K562 (cell line): ENCODE measurements around the gene MGST3. TPM values are rescaled to one million over a fixed set of nuclear protein-coding genes. Genes with fewer than 3 reads are reported as not detected.

Experiments used
- ASH1L ChIP-seq: fragments of 450-650 bp; IDR thresholded peaks from 2 replicates; pipeline ENCODE4 v1.6.1; 2018; ENCODE audit warnings: borderline replicate concordance, mild to moderate bottlenecking, low read depth; ENCODE audit not compliant: partially characterized antibody
- CREM ChIP-seq: IDR thresholded peaks from 2 replicates; pipeline ENCODE4 v1.6.1; 2014; ENCODE audit warnings: antibody characterized with exemption, low read depth
- FOXJ3 ChIP-seq: sonication (generic); formaldehyde crosslinking; IDR thresholded peaks from 2 replicates; pipeline ENCODE4 v1.4.0; 2020; ENCODE audit warnings: mild to moderate bottlenecking, missing genetic modification reagents
- MCM7 ChIP-seq, 2 experiments: fragments of 450-650 bp; IDR thresholded peaks; 2 replicates each; pipeline ENCODE4 v1.6.1; 2016 to 2018
- MECOM ChIP-seq: fragments of 250-450 bp; sonication (Bioruptor Pico); IDR thresholded peaks from 2 replicates; pipeline ENCODE4 v1.8.0; 2022; ENCODE audit warnings: inconsistent platforms
- MLLT1 ChIP-seq, 2 experiments: fragments of 450-650 bp; IDR thresholded peaks; 2 replicates each; pipeline ENCODE4 v1.6.1; 2016
- MYBL2 ChIP-seq, 2 experiments: fragments of 450-650 bp in 1 of 2; sonication (generic) in 1 of 2; formaldehyde crosslinking in 1 of 2; IDR thresholded peaks; 2 replicates each; pipeline versions ENCODE4 v1.6.1 to v1.8.1; 2017 to 2022; ENCODE audit warnings: borderline replicate concordance in 1 of 2, inconsistent platforms in 1 of 2, low read depth in 1 of 2, mild to moderate bottlenecking in 1 of 2, missing genetic modification reagents in 1 of 2, moderate library complexity in 1 of 2
- MYC ChIP-seq, 2 experiments: fragments of 250-450 bp in 1 of 2; sonication (Bioruptor Pico) in 1 of 2; IDR thresholded peaks; 2 replicates each; pipeline versions ENCODE4 v1.5.1 to v1.6.1; 2012 to 2021; ENCODE audit warnings: low read depth in 2 of 2, borderline replicate concordance in 1 of 2, improper control_type of control experiment in 1 of 2, low read length in 1 of 2, mild to moderate bottlenecking in 1 of 2, moderate library complexity in 1 of 2
- NFIX ChIP-seq: fragments of 250-450 bp; sonication (Bioruptor Pico); IDR thresholded peaks from 2 replicates; pipeline ENCODE4 v1.4.0; 2020; ENCODE audit warnings: low read depth, mild to moderate bottlenecking, moderate library complexity
- NUFIP1 ChIP-seq: fragments of 450-650 bp; IDR thresholded peaks from 2 replicates; pipeline ENCODE4 v1.6.1; 2018; ENCODE audit not compliant: partially characterized antibody
- PCBP2 ChIP-seq: fragments of 200-400 bp; formaldehyde crosslinking; IDR thresholded peaks from 2 replicates; pipeline ENCODE4 v1.6.1; 2018; ENCODE audit warnings: low read length, low read depth, mild to moderate bottlenecking, moderate library complexity; ENCODE audit not compliant: poor library complexity, severe bottlenecking
- POLR2B ChIP-seq: fragments of 450-650 bp; IDR thresholded peaks from 2 replicates; pipeline ENCODE4 v1.6.1; 2018; ENCODE audit warnings: low read depth; ENCODE audit not compliant: partially characterized antibody
- POLR3A ChIP-seq: IDR thresholded peaks from 2 replicates; pipeline ENCODE4 v1.6.1; 2011; ENCODE audit warnings: borderline replicate concordance, mild to moderate bottlenecking, moderate library complexity; ENCODE audit not compliant: insufficient read length, insufficient read depth; ENCODE audit errors: extremely low read depth
- RFX1 ChIP-seq: fragments of 450-650 bp; IDR thresholded peaks from 2 replicates; pipeline ENCODE4 v1.6.1; 2016; ENCODE audit warnings: mild to moderate bottlenecking, moderate library complexity
- RUNX1 ChIP-seq: sonication (generic); IDR thresholded peaks from 2 replicates; pipeline ENCODE4 v1.6.1; 2016; ENCODE audit warnings: antibody characterized with exemption, low read depth
- SIX5 ChIP-seq, 2 experiments: IDR thresholded peaks; 2 replicates each; pipeline ENCODE4 v1.6.1; 2011; ENCODE audit warnings: low read length in 2 of 2, borderline replicate concordance in 1 of 2, low read depth in 1 of 2, mild to moderate bottlenecking in 1 of 2, moderate library complexity in 1 of 2; ENCODE audit not compliant: insufficient read depth in 1 of 2
- SMAD3 ChIP-seq: fragments of 450-650 bp; formaldehyde crosslinking; conservative IDR thresholded peaks from 2 replicates; pipeline ENCODE4 v1.4.0; 2020; ENCODE audit warnings: mild to moderate bottlenecking
- ZKSCAN1 ChIP-seq: fragments of 150-350 bp; IDR thresholded peaks from 2 replicates; pipeline ENCODE4 v1.6.1; 2016; ENCODE audit warnings: low read depth, low read length
- ZNF232 ChIP-seq: sonication (generic); formaldehyde crosslinking; IDR thresholded peaks from 2 replicates; pipeline ENCODE4 v1.8.0; 2022; ENCODE audit warnings: mild to moderate bottlenecking, missing genetic modification reagents
- ZNF449 ChIP-seq: fragments of 250-450 bp; sonication (Bioruptor Pico); IDR thresholded peaks from 2 replicates; pipeline ENCODE4 v1.8.0; 2022; ENCODE audit warnings: moderate library complexity, mild to moderate bottlenecking, inconsistent platforms
- ZNF707 ChIP-seq: fragments of 250-450 bp; sonication (Bioruptor Pico); conservative IDR thresholded peaks from 2 replicates; pipeline ENCODE4 v1.8.0; 2022; ENCODE audit warnings: inconsistent platforms, mild to moderate bottlenecking, moderate library complexity
- polyA plus RNA-seq, 8 experiments: library from polyadenylated mRNA; depleted of rRNA in 4 of 8; stranded (reverse) in 5 of 8; unstranded in 3 of 8; fragments of >200 nt; fragmentation: Nextera tagmentation in 2 of 8; fragmentation: Illumina TruSeq in 1 of 8; extraction: Ambion mirVana in 2 of 8; extraction: Trizol in 1 of 8; gene quantifications; 2 replicates each; pipeline versions ENCODE4 v1.2.1 to v1.2.3, GENCODE V29; 2011 to 2014; ENCODE audit warnings: inconsistent platforms in 1 of 8, missing spikeins in 1 of 8
- total RNA-seq, 7 experiments: library from RNA; depleted of rRNA in 6 of 7; stranded (reverse); fragments of >200 nt in 6 of 7; fragmentation: Illumina TruSeq in 2 of 7; extraction: Trizol in 2 of 7; gene quantifications; 2 replicates each; pipeline versions ENCODE4 v1.2.1 to v1.2.3, GENCODE V29; 2011 to 2021; ENCODE audit warnings: low replicate concordance in 1 of 7

MGST3 gene
- total and polyA plus RNA-seq, 9 of the 15 experiments (the other 6 are each of a cell fraction or from before 2014, with no cell fraction given): 70.7 to 287 (median 105) TPM

- TF ChIP-seq MLLT1 (IDR thresholded peaks at IDR 0.05): peak; percentile 23 to 38; a peak in 1 of 4 replicates
- TF ChIP-seq MCM7 (IDR thresholded peaks at IDR 0.05): no peak
- TF ChIP-seq CREM: peak; percentile 35; the same call in 1 of the 2 replicates
- TF ChIP-seq ASH1L: no peak
- 0 out of 2 replicates have a peak, but pooled peaks have one; percentile 23 for TF ChIP-seq MYC (IDR thresholded peaks at IDR 0.05; ENCODE audit: low read depth, low read length)
- no peak for TF ChIP-seq MYC (CRISPR knock-in tag; IDR thresholded peaks at IDR 0.05; ENCODE audit: borderline replicate concordance, low read depth)
- no peak for TF ChIP-seq ZKSCAN1
- no peak for TF ChIP-seq NFIX (CRISPR knock-in tag)
- no peak for TF ChIP-seq FOXJ3
- 0 out of 2 replicates have a peak, but pooled peaks have one; percentile 33 for TF ChIP-seq ZNF232 (CRISPR knock-in tag)
- TF ChIP-seq RUNX1: no peak
- peak; percentile 43; the same call in 1 of the 2 replicates for TF ChIP-seq RFX1
- no peak for TF ChIP-seq PCBP2
- no peak for TF ChIP-seq SMAD3
- no peak for TF ChIP-seq POLR2B
- no peak for TF ChIP-seq ZNF449
- no peak for TF ChIP-seq NUFIP1
- TF ChIP-seq MYBL2 (IDR thresholded peaks at IDR 0.05; ENCODE audit: low read depth): no peak
- TF ChIP-seq MYBL2 (CRISPR knock-in tag; IDR thresholded peaks at IDR 0.05; ENCODE audit: borderline replicate concordance): no peak
- no peak for TF ChIP-seq ZNF707 (CRISPR knock-in tag)
- TF ChIP-seq SIX5 (IDR thresholded peaks at IDR 0.05; ENCODE audit: borderline replicate concordance in 1 of 2, insufficient read depth in 1 of 2, low read depth in 1 of 2, low read length in 2 of 2): no peak
- no peak for TF ChIP-seq POLR3A
- TF ChIP-seq MECOM (CRISPR knock-in tag): no peak
These were observed 513 bp downstream of the MGST3 start (continued) for GRCh38 chr1:165631342-165632151.
